Activated T-helper 1 cell treated with anti-CD3 and anti-CD28 coated beads, Interleukin-2, amount 50 U/mL, for 16 hours (primary cell): ENCODE results near the gene CCL21.

Source experiments
- DNase-seq, 2 donors: peaks; one replicate each; pipeline ENCODE4 v3.0.0-alpha.2; 2020; ENCODE audit warnings: low read depth in 1 of 2, low spot score in 1 of 2

Gene CCL21

DNA sequence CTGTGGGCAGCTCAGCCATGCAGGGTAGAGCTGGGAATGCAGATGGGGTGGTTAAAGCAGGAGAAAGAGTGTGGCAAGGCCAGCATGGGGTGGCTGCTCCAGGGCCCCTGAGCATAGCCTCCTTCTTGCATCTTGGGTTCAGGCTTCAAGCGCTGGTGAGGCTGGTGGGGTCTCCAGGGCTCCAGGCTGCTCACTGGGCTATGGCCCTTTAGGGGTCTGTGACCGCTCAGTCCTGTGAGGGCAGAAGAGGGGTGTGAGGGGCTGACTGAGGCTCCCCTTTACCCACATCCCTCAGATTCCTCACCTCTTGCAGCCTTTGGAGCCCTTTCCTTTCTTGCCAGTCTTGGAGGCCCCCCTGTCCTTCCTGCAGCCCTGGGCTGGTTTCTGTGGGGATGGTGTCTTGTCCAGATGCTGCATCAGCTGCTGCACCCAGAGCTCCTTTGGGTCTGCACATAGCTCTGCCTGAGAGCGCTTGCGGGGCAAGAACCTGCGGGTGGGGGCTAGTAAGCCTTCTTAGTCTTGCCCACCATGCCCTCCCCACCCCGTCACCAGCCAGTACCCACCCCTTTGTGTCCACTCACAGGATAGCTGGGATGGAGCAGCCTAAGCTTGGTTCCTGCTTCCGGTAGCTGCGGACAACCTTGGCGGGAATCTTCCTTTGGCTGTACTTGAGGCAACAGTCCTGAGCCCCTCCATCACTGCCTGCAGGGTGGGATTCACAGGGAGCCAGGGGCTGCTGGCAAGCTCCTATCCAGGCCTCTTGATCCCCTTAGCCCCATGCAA lies 549 bp downstream of the CCL21 start:
- DNase-seq: no peak

DNA sequence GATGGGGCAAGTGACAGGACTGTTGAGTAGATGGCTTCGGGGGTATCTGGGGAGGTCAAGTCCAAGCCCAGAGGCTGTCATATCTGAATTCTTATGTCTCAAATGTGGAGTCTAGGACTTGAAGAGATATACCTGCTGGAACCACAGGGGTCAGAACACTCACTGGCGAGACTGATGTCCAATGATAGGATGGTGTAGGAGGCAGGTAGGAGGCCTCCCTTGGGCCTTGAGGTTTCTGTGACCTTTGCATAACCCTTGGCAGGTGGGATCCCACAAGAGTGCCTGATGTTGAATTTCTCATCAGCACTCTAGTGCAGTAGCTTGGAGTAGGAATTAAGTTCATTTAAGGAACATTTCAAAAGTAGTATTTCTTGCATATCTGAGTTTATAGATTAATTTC lies 2.8 kb downstream of the CCL21 start:
- DNase-seq: no peak

DNA sequence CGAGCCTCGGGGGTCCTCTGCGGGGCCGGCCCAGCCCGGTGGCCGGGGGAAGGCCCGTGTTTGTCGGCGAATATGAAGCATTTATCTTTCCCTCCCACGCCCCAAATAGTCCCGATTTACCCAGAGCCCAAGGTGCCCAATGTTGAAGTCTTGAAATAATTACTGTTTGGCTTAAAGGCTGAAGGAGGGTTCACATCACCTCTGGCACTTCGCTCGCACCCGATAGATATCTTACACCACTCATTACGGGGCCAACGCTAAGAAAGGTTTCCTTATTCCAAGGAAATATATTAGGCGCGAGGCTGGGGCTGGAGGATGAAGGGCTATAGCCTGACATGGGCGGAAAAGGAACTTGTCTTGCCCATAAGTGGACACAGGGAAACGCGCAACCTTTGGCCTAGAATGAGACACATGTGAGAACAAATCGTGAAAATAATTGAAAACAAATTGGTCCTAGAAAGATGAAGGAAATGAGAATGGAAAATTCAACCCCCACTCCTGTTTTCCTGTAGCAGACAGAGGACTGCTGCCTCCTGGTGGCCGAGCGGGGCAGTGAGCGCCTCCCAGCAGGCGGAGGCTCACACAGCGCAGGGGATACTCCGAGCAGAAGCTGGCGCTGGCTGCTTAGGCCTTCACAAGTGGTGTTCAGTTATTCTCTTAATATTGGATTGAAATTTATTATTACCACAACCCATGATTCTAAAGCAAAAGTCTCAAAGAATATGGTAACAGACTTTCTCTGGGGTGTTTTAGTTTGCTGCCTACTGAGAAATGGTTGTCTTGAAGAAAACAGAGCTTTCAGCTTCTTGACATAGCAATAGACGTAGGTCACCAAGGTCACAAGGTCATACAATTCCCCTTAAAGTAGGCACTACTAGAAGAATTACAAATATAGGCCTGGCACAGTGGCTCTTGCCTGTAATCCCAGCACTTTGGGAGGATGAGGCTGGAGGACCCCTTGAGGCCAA lies 7.9 kb downstream of the CCL21 start:
- peak; percentile 69 to 71 for DNase-seq

DNA sequence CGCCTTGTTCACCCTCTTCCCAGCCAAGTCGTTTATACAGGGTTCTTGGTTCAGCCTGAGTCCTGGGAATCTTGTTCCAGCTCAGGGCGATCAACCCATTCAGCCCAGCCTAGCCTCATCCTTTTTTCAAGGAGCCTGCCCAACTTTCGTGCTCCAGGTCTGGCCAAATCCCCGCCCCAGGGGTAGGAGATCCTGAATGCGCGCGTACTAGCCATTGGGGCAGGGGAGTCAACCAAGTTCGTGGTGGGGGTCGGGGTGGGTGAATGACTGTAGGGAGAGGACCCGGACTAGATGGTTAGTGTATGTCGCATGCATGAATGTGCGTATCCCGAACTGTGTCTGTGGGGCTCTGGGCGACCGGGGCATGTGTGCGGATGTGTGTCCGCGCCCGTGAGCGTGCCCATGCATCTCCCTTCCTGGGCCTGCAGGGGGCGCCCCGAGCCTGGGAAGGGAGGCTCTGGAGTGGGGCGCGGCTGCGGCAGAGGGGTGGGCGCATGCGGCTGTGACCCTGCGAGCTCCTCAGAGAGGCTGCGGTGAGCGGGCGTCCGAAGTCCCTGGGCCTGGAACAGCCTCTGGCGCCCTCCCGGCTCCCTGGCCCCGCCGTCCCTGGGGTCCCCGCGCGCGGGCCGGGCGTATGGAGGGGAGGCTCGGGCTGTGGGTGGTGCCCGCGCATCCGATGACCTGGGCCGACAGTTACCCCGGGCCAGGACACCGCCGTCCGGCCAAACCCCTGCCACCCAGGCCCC lies 8.7 kb downstream of the CCL21 start:
- DNase-seq: peak; percentile 52 to 68

DNA sequence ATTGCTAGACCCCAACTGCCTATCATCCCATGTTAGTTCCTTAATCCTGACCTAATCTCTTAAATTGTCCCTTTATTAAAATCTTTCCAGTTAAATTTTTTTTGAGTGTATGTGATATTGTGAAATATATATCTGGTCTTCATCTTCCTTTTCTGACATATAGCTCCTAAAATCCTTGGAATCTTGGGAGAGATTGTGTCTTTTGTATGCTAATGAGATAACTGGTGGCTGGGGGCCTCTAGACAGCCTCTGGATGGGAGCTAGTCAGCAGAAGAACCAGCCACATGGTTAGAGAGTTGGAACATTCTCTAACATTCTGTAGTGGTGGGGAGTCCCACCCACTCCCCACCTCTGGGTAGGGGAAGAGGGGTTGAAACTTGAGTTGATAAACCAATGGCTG lies 15.1 kb downstream of the CCL21 start:
- DNase-seq: no peak

DNA sequence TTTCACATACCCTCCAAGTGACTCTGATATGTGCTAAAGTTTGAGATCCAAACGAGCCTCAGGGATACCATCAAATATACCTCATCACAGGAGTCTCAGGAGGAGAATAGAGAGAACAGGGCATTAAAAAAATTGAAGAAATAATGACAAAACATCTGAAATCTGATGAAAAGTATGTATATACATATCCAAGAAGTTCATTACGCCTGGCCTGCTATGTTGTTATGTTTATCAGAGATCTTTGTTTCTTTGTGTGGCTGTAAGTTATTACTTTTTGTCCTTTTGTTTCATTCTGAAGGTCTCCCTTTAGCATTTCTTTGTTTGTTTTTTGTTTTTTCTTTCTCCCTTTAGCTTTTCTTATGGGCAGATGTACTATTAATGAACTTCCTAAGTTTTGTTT lies 16.4 kb downstream of the CCL21 start:
- no peak for DNase-seq

DNA sequence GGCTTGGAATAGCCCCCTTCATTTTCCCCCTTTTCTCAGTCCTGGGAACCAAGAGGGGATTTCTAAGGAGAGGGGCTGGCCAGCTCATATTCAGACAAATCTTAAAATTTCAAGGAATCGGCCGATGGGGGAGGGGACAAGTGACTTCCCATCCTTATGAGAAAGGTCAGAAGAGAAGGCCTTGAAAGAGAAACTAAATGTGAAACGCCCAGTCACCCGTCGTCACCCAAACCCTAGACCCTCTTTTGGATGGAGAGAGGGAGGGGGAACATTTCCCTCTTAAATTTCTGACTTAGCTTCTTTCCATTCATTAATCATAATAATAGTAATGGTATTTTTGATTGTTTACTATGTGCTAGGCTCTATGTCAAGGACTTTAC lies 18.0 kb downstream of the CCL21 start:
- no peak for DNase-seq

DNA sequence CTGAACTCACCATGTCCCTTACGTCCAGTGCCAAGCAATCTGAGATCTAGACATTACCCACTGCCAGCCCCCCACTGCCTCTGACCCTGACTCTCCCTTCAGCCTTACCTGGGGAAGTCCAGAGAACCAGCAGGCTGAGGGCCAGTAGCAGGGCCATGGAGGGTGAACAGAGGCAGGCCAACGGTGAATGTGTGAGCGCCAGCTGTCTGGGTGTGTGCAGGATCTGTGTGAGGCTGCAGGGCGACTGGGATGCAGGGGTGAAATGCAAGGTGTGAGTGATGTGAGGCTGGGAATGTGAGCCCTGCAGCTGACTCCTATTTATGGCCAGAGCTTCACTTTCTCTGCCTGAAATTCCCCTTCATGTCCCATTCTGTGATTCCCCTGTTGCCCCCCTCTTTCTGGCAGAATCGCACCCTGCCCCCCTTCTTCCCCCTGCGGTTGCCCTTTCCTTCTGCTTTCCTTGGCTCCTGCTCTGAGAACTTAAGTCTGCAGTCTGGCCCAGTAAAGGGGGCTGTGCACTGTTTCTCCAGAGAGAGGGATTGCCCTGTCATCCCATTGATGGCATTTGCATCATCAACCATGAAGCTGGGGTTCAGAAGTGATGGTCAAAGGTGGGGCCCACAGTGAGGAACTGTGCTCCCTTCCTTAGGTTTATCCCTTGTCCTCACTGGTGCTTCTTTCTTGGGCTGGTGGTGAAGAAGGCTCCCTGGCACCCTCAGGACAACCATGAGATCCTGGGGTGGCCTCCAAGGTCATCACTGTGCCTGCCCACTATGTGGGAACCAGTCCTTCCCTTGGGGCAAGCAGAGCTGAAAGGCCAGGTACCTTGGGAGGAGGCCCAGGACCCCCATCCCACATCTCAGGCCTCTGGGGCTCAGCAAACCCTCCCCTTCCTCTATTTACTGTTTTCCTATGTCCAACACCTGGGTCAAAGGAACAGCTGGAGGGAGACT lies 18.7 kb downstream of the CCL21 start, which contains the start of gene CCL19:
CCL19 (minus strand) TSS at position 294 of the 953 bp plus-strand sequence; CDS start at position 157, 137 bp downstream.
- no peak for DNase-seq

DNA sequence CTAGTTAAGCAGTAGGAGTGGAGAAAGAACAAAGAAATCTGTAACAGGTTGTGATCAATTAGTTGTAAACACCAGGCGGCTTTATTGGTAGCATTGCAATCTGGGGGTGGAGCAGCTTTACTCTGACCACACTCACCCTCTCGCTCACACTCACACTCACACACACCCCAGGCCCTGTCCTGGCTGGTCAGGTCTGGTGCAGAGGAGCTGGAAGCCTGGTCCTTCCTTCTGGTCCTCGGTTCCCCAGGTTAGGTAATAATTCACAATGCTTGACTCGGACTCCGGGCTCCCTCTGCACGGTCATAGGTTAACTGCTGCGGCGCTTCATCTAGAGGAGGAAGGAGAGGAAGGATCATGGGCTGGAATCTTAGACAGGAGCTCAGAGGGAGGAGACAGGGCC lies 20.4 kb downstream of the CCL21 start:
- no peak for DNase-seq

DNA sequence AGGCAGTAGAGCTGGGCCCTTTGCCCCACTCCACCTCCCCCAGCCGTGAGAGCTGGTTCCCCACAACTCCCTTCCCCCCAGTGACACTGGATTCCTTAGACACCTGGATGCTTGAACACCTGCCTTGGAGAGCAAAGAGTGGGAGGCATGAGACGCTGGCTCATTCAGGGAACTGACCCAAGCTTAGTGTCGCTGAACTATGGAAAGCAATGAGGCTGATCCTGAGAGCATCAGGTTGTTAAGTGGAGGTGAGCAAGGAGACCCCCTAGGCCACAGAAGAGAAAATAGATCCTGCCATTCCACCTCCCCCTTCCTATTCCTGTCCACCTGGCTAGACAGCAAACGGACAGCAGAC lies 20.8 kb downstream of the CCL21 start:
- no peak for DNase-seq

DNA sequence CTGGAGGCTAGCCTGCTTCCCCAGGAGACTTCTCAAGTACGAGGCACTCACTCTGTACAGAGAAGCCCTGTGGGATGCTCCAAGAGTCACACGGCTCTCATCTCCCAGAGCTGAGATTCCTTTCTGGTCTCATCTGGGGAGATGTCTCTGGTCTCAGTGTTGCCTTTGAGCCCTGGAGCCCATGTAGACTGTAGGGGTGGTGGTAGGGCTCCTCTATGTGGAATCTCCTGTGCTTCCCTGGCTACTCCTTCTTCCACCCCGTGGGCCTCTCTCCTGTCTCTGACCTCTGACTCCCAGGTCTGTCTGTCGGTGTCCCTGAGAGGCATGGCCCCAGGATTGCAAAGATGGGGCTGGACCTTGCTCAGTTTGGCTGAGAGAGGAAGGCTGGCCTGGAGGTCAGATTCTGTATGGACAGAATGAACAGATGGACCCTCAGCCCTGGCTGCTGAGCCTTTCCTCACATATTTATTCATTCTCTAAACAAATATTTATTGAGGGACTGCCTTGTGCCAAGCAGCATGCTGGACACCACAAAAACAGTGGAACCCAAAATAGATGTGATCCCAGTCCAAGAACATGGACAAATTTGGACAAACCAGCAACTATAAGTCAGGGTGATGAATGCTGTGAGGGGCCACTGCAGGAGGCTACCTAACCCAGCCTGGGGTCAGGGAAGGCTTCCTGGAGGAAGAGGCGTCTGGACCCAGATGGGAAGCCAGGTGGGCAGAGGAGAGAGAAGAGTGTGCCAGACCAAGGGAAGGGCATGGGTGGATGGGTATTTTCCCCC lies 21.4 kb downstream of the CCL21 start:
- DNase-seq: no peak

DNA sequence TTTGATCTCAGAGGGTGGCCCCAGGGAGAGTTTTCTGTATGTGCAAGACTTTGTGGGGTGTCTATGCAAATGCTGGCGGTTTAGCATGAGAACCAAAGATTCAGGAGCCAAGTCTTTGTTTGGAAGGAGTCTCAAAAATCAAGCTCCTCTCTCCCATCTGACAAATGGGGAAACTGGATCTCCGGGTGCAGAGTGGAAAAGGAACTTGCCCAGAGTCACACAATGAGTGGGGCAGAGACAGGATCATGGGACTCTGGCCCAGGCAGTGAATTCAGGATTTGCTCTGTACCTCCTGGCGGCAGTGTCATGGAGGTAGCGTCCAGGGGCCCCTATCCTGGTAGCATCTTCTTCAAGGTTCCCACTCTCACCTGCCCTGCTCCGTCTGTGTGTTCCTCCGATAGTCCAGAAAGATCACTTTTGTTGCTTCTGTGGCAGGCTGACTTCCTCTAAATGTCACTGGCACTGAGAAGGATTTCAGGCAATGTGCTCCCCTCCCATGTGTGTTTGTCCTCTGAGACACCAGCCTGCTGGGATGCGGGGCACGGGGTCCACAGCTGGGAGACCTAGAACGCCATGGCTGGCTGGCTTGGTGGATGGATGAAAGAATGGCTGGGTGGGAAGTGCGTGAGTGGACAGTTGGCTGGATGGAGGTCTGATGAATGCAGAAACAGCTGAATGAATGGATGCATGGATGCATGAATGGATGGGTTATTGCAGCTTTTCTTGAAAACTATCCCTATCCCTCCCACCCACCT lies 22.5 kb downstream of the CCL21 start:
- DNase-seq: no peak

DNA sequence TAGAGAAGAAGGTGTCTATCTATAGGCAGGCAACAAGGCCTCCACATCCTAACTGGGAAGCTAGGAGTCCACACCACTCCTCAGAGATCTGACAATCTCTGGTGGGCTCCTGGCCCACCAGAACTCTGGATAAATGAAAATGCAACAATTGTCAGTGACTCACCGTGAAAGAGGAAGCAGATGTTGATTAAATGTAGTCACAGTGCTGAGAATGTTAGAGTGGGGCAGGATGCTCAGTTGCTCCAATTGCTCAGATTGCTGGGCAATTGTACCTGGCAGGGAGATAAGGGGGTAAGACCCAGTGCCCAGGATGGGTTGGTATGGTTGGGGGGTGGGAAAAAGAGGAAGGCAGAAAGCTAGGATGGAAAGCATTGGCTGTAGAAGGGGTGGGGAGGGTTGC lies 23.2 kb downstream of the CCL21 start:
- DNase-seq: no peak

DNA sequence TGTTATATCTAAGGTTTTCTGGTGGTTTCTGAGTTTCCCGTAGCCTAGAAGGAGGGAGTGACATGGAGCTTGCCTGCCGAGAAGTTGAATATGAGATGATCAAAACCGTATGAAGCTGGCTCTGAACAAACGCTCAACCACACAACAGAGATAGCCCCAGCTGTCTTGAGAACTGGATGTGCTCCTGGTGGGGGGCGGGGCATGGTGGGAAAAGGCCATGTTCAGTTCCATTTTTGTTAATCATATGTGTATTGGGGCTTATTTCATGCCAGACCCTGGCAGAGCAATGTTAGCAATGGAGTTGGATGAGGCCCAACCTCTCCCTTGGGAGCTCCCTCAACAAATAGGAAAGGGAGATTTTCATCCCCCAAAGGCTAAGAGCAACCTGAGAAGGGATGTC lies 23.7 kb downstream of the CCL21 start:
- no peak for DNase-seq

DNA sequence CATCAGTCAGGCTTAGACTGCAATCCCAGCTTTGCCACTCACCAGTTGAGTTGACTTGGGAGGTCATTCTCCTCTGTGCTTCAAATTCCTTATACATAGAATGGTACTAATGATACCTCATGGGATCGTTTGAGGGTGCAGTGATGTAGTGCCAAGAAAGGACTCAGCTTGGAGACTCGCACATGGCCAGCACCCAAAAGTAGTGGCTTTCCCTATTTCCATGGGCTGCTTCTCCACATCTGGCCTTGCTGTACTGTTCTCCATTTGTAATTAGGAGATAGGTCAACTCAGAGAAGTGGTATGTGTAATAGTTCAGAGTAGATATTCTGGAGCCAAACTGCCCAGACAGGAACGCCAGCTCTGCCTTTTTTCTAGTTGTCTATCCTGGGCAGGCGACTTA lies 24.3 kb downstream of the CCL21 start:
- DNase-seq: no peak

DNA sequence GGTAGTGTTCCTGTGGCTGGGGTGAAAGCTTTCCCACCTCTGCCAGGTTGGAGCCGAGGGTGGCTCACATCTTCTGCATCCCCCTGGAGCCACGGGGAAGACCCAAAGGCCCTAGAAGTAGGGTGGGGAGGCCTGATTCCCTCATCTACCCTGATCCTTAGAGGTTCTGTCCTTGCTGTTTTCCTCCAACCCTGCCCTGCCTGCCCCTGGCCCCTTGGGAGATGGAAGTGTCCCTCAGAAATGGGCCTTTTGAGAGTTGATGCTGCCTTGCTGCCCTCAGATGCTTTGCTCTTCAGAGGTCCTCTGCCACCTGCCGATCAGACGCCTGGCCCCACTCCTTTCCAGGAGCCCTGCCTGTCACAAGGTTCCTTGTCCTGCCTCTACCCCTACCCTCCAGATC lies 25.1 kb downstream of the CCL21 start:
- no peak for DNase-seq

DNA sequence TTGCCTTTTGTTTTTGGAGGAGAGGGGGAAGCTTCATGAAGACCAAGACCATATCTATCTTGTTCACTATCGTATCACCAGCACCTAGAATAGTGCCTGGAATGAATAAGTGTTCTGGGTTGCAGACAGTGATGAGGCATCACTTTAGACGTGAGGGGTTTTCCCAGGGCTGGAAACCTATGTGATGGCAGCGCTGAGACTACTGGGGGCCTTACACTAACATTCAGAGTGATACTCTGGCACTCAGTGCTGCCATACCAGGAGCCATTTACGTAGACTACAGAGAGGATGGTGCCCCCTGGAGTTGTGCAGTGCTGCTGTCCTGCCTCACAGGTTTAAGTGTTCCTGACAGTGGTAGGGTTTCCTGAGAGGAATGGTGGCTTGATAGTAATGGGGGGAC lies 25.8 kb downstream of the CCL21 start:
- DNase-seq: no peak

DNA sequence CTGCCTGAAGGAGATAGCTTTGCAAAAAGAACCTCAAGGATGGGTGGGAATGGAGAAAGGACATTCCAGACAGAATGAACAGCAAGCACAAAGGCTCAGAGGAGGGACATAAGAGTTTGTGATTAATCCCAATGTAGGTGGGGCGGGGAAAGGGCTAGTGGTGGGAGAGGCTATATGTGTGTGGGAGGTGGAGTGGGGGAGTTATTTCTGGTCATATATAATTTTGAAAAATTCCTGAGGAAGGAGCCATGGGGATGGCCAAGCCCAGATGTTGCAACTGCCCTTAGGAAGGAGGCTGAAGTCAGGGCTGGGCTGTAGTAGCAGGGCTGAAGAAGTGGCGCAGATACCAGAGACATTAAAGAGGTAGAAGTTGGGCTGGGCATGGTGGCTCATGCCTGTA lies 34.1 kb downstream of the CCL21 start:
- DNase-seq: no peak
